GM12801 (cell line): Measurements from ENCODE around the gene MED28.

Experiments
- CTCF ChIP-seq: IDR thresholded peaks from one replicate; pipeline ENCODE4 v1.5.1; 2011; ENCODE audit warnings: control low read depth; ENCODE audit not compliant: insufficient read length; ENCODE audit errors: extremely low read depth

The MED28 gene

GRCh38 chr4:17597517-17597916 is 16.9 kb upstream of the MED28 start:
- TF ChIP-seq CTCF: no peak

- no peak for TF ChIP-seq CTCF
These were observed 14.6 kb upstream of the MED28 start for GRCh38 chr4:17599826-17600225.

- no peak for TF ChIP-seq CTCF
These were observed 9.2 kb upstream of the MED28 start for GRCh38 chr4:17605236-17605635.

GRCh38 chr4:17613761-17614415 is 553 bp upstream of the MED28 start:
- no peak for TF ChIP-seq CTCF

GRCh38 chr4:17616283-17616682 is 1.8 kb downstream of the MED28 start:
- TF ChIP-seq CTCF: no peak

- no peak for TF ChIP-seq CTCF
These were observed 4.5 kb downstream of the MED28 start for GRCh38 chr4:17618926-17619325.

- no peak for TF ChIP-seq CTCF
These were observed 5.1 kb downstream of the MED28 start for GRCh38 chr4:17619416-17620105.
